A549 (cell line): Measurements from ENCODE around the gene ACBD6. TPM values are rescaled to one million over a fixed set of nuclear protein-coding genes. Genes with fewer than 3 reads are reported as not detected.
"Not testable (repeated sequence)": the region's sequence is repeated elsewhere in the genome, so short reads cannot be mapped to it uniquely, and the experiment has no call there.

ENCODE experiments used
- ATAC-seq, 2 experiments: fragments of 200-7000 bp in 1 of 2; fragments of >200 bp in 1 of 2; cut with Nextera tagmentation in 1 of 2; cut with Tn5 transposase in 1 of 2; 3 replicates each; pipeline versions ENCODE4 v1.8.0 to v1.9.1; 2018 to 2020; ENCODE audit warnings: mild to moderate bottlenecking in 1 of 2, moderate library complexity in 1 of 2
- CTCF ChIA-PET: fragments of 300-600 bp; sonication (Branson Sonifier 250); formaldehyde crosslinking; extraction: SDS; loops from one replicate; lab custom pipeline; 2021; ENCODE audit warnings: antibody characterized with exemption, inconsistent platforms; lab: Yijun Ruan, JAX
- POLR2A ChIA-PET: fragments of 350-600 bp; formaldehyde crosslinking; extraction: SDS; loops from one replicate; lab custom pipeline; 2021; ENCODE audit warnings: antibody characterized with exemption, inconsistent platforms; lab: Yijun Ruan, JAX
- DNase-seq, 2 experiments: peaks; one replicate each; pipeline versions ENCODE4 v3.0.0 to v3.0.0-alpha.2; 2011 to 2016; ENCODE audit warnings: low read depth in 1 of 2, low spot score in 1 of 2
- FAIRE-seq: peaks from 2 replicates; lab custom pipeline; 2011; peaks lifted over from hg19 to GRCh38; lab: Jason Lieb, UNC
- H3K27ac ChIP-seq, 2 experiments: fragments of >200 bp; sonication (Bioruptor Twin); formaldehyde crosslinking; 3 replicates each; pipeline ENCODE4 v1.5.1; 2016 to 2017
- H3K4me1 ChIP-seq: fragments of >200 bp; sonication (Bioruptor Twin); formaldehyde crosslinking; 3 replicates; pipeline ENCODE4 v1.6.1; 2016
- H3K4me2 ChIP-seq: fragments of >200 bp; sonication (Bioruptor Twin); formaldehyde crosslinking; 3 replicates; pipeline ENCODE4 v1.6.1; 2016
- H3K4me3 ChIP-seq: fragments of >200 bp; sonication (Bioruptor Twin); formaldehyde crosslinking; 3 replicates; pipeline ENCODE4 v1.5.1; 2016
- H3K9me3 ChIP-seq: fragments of >200 bp; sonication (Bioruptor Twin); formaldehyde crosslinking; 3 replicates; pipeline ENCODE4 v1.6.1; 2016
- CEBPB ChIP-seq, 2 experiments: fragments of >200 bp in 1 of 2; sonication (Bioruptor Twin) in 1 of 2; formaldehyde crosslinking in 1 of 2; IDR thresholded peaks; 2 replicates each; pipeline ENCODE4 v1.6.1; 2012 to 2016
- EHF ChIP-seq: fragments of 250-450 bp; sonication (Bioruptor Pico); IDR thresholded peaks from 2 replicates; pipeline ENCODE4 v1.5.0; 2020; ENCODE audit warnings: mild to moderate bottlenecking
- EHMT2 ChIP-seq: fragments of 200-600 bp; sonication (generic); IDR thresholded peaks from 2 replicates; pipeline ENCODE4 v1.6.1; 2016; ENCODE audit warnings: antibody characterized with exemption, low read depth, mild to moderate bottlenecking, moderate library complexity
- ESRRA ChIP-seq: fragments of 150-350 bp; IDR thresholded peaks from 2 replicates; pipeline ENCODE4 v1.6.1; 2014; ENCODE audit warnings: mild to moderate bottlenecking, low read length, borderline replicate concordance
- FOXS1 ChIP-seq: fragments of 250-450 bp; sonication (Bioruptor Pico); IDR thresholded peaks from 2 replicates; pipeline ENCODE4 v1.5.0; 2020; ENCODE audit warnings: mild to moderate bottlenecking, moderate library complexity
- HOXA7 ChIP-seq: fragments of 250-450 bp; sonication (Bioruptor Pico); IDR thresholded peaks from 2 replicates; pipeline ENCODE4 v1.5.0; 2020; ENCODE audit warnings: mild to moderate bottlenecking, moderate library complexity
- HOXB5 ChIP-seq: fragments of 250-450 bp; sonication (Bioruptor Pico); IDR thresholded peaks from 2 replicates; pipeline ENCODE4 v1.5.0; 2020; ENCODE audit warnings: mild to moderate bottlenecking, moderate library complexity
- JUN ChIP-seq, 2 experiments: fragments of >200 bp; sonication (Bioruptor Twin); formaldehyde crosslinking; IDR thresholded peaks; 2 replicates in 1 of 2; 3 replicates in 1 of 2; pipeline ENCODE4 v1.6.1; 2016 to 2017
- JUNB ChIP-seq: fragments of >200 bp; sonication (Bioruptor Twin); formaldehyde crosslinking; IDR thresholded peaks from 2 replicates; pipeline ENCODE4 v1.6.1; 2016
- MAFK ChIP-seq: fragments of 450-650 bp; IDR thresholded peaks from 2 replicates; pipeline ENCODE4 v1.6.1; 2014; ENCODE audit not compliant: partially characterized antibody
- MAZ ChIP-seq: fragments of 150-350 bp; IDR thresholded peaks from 2 replicates; pipeline ENCODE4 v1.6.1; 2014; ENCODE audit warnings: antibody characterized with exemption, low read depth, low read length, borderline replicate concordance
- NPAS2 ChIP-seq: fragments of 250-450 bp; sonication (Bioruptor Pico); IDR thresholded peaks from 2 replicates; pipeline ENCODE4 v1.8.0; 2022; ENCODE audit warnings: mild to moderate bottlenecking, moderate library complexity, borderline replicate concordance
- NR3C1 ChIP-seq: fragments of >200 bp; sonication (Bioruptor Twin); formaldehyde crosslinking; IDR thresholded peaks from 3 replicates; pipeline ENCODE4 v1.6.1; 2017
- RARB ChIP-seq: fragments of 250-450 bp; sonication (Bioruptor Pico); IDR thresholded peaks from 2 replicates; pipeline ENCODE4 v1.8.0; 2021; ENCODE audit warnings: mild to moderate bottlenecking, moderate library complexity
- RNF2 ChIP-seq: fragments of 200-600 bp; sonication (generic); IDR thresholded peaks from 2 replicates; pipeline ENCODE4 v1.6.1; 2016; ENCODE audit warnings: low read depth, mild to moderate bottlenecking, antibody characterized with exemption, moderate library complexity, borderline replicate concordance
- SMC3 ChIP-seq: fragments of >200 bp; sonication (Bioruptor Twin); formaldehyde crosslinking; IDR thresholded peaks from 3 replicates; pipeline ENCODE4 v1.6.1; 2018; ENCODE audit warnings: inconsistent platforms
- TFCP2L1 ChIP-seq: fragments of 250-450 bp; sonication (Bioruptor Pico); IDR thresholded peaks from 2 replicates; pipeline ENCODE4 v1.5.0; 2021; ENCODE audit warnings: mild to moderate bottlenecking
- ZFP36 ChIP-seq: fragments of 450-650 bp; IDR thresholded peaks from 2 replicates; pipeline ENCODE4 v1.6.1; 2014; ENCODE audit warnings: borderline replicate concordance; ENCODE audit not compliant: partially characterized antibody
- ZSCAN20 ChIP-seq: fragments of 250-450 bp; sonication (Bioruptor Pico); IDR thresholded peaks from 2 replicates; pipeline ENCODE4 v1.8.0; 2022; ENCODE audit warnings: mild to moderate bottlenecking, moderate library complexity
- WGBS: methylation state at CpG from one replicate; pipeline ENCODE4 v1.1.6; 2017; ENCODE audit errors: missing lambda C conversion rate; 5-methylcytosine and 5-hydroxymethylcytosine counted together
- polyA plus RNA-seq, 4 experiments: library from polyadenylated mRNA; depleted of rRNA in 3 of 4; stranded (reverse); fragments of >200 nt; fragmentation: RNase III in 1 of 4; extraction: RNeasy Plus Mini Kit Qiagen cat#74134 plus additional on column Dnase treatment in 1 of 4; gene quantifications; 2 replicates in 3 of 4; 3 replicates in 1 of 4; pipeline ENCODE4 v1.2.3, GENCODE V29; 2011 to 2017
- TF ChIP-seq, protein P1 (sequence below): IDR thresholded peaks from 2 replicates; pipeline ENCODE4 v1.6.1; 2012
- TF ChIP-seq, protein P2 (sequence below): IDR thresholded peaks from 2 replicates; pipeline ENCODE4 v1.6.1; 2012; ENCODE audit warnings: low read depth, borderline replicate concordance
- TF ChIP-seq, protein P3 (sequence below): fragments of 250-450 bp; sonication (Bioruptor Pico); IDR thresholded peaks from 2 replicates; pipeline ENCODE4 v1.5.0; 2021; ENCODE audit warnings: mild to moderate bottlenecking, moderate library complexity, borderline replicate concordance
- TF ChIP-seq, protein P4 (sequence below): fragments of 150-350 bp; IDR thresholded peaks from 2 replicates; pipeline ENCODE4 v1.6.1; 2014; ENCODE audit warnings: low read depth, mild to moderate bottlenecking, low read length

Gene ACBD6
- polyA plus RNA-seq, 2 of the 4 experiments (the other 2 are of a cell fraction) = 61.4 to 91.3 TPM

DNA sequence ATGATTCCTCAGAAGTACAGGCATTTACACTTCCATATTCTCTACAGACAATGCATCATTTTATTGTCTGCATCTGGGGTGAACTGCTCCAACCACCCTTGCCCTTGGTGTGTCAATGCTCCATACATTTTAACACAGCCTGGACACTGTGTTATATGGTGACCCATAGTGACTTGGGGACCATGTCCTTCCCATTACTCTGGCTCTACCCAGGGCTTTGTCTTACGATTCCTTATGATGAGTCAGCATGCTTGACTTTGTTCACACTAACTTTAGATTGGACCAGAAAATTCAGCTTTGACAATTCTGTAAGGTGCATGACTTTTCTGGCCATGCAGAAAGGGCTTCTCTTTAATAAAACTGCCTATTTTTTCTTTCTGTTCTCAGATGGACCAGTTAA lies 49.6 kb upstream of the ACBD6 start:
- peak; percentile 85 for TF ChIP-seq MAFK
- TF ChIP-seq, protein P1, sequence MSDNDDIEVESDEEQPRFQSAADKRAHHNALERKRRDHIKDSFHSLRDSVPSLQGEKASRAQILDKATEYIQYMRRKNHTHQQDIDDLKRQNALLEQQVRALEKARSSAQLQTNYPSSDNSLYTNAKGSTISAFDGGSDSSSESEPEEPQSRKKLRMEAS = no peak
- Histone ChIP-seq H3K9me3 (no peaks in the 10 kb centered on the region), H3K4me2 (no peak overlapping the region), H3K4me1 (no peaks in the 10 kb centered on the region), H3K4me3 (no peak overlapping the region), H3K27ac (no peak overlapping the region)
- ATAC-seq = no peak
- DNase-seq = no peak
- WGBS = 88% methylated on average over 1 of the region's 1 CpG
- ChIA-PET POLR2A (no interaction called here), CTCF (interaction anchor here (0.7 to 1.8 kb wide), 4 partner anchors 17 to 591 kb away, joined by 3 to 7 read pairs (median 4); no protein-coding TSS in a partner anchor)
- no peak for FAIRE-seq

DNA sequence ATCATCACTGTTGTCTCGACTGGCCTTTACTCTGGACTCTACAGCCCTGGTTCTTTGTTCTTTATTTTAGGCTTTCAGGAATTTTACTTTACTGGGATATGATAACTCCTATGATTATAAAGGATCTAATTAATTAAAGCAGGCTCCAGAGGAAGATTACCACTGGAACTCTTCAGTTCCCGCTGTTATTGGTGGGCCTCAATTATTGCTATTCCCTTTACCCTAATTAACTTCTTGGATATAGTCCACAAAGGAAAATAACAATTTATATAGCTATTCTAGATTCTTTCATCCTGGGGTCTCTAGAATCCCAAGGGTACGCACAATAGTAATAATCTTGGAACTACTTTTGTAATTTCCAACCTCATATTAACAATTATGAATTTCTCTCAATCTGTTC lies 47.9 kb upstream of the ACBD6 start:
- no peak overlapping the region for H3K4me3 ChIP-seq
- no peak for ATAC-seq
- no peak for TF ChIP-seq ZFP36
- TF ChIP-seq, protein P2, sequence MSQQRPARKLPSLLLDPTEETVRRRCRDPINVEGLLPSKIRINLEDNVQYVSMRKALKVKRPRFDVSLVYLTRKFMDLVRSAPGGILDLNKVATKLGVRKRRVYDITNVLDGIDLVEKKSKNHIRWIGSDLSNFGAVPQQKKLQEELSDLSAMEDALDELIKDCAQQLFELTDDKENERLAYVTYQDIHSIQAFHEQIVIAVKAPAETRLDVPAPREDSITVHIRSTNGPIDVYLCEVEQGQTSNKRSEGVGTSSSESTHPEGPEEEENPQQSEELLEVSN = no peak
- TF ChIP-seq ESRRA = no peak
- TF ChIP-seq, protein P3, sequence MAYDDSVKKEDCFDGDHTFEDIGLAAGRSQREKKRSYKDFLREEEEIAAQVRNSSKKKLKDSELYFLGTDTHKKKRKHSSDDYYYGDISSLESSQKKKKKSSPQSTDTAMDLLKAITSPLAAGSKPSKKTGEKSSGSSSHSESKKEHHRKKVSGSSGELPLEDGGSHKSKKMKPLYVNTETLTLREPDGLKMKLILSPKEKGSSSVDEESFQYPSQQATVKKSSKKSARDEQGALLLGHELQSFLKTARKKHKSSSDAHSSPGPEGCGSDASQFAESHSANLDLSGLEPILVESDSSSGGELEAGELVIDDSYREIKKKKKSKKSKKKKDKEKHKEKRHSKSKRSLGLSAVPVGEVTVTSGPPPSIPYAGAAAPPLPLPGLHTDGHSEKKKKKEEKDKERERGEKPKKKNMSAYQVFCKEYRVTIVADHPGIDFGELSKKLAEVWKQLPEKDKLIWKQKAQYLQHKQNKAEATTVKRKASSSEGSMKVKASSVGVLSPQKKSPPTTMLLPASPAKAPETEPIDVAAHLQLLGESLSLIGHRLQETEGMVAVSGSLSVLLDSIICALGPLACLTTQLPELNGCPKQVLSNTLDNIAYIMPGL (CRISPR knock-in tag) = no peak
- TF ChIP-seq NPAS2 (CRISPR knock-in tag) = no peak
- POLR2A ChIA-PET = no interaction called here
- WGBS = 78% methylated on average over 3 of the region's 3 CpGs
- FAIRE-seq = no peak
- no peaks in the 10 kb centered on the region for H3K4me1 ChIP-seq
- no peak overlapping the region for H3K4me2 ChIP-seq
- H3K27ac ChIP-seq = no peak overlapping the region
- DNase-seq = no peak
- H3K9me3 ChIP-seq = no peaks in the 10 kb centered on the region
- CTCF ChIA-PET = interaction anchor here (0.7 to 2.8 kb wide), 4 partner anchors 10 to 968 kb away, joined by 3 to 11 read pairs (median 4); no protein-coding TSS in a partner anchor

DNA sequence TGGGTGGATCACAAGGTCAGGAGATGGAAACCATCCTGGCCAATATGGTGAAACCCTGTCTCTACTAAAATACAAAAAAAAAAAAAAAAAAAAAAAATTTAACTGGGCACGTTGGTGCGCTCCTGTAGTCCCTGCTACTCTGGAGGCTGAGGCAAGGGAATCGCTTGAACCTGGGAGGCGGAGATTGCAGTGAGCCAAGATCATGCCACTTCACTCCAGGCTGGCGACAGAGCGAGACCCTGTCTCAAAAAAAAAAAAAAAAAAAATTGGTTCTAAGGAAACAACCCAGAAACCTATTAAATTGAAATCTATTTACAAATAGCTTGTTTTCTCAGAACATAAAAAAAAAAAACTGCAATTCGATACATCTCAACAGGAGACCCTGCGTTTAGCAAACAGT lies 47.4 kb upstream of the ACBD6 start:
- H3K27ac ChIP-seq, H3K4me3 ChIP-seq, H3K4me2 ChIP-seq, ATAC-seq, POLR2A ChIA-PET, H3K9me3 ChIP-seq, DNase-seq, H3K4me1 ChIP-seq, FAIRE-seq: not testable (repeated sequence)
- CTCF ChIA-PET = interaction anchor here (0.7 to 2.8 kb wide), 4 partner anchors 16 to 969 kb away, joined by 3 to 11 read pairs (median 4); no protein-coding TSS in a partner anchor
- WGBS = 91% methylated on average over 8 of the region's 8 CpGs

DNA sequence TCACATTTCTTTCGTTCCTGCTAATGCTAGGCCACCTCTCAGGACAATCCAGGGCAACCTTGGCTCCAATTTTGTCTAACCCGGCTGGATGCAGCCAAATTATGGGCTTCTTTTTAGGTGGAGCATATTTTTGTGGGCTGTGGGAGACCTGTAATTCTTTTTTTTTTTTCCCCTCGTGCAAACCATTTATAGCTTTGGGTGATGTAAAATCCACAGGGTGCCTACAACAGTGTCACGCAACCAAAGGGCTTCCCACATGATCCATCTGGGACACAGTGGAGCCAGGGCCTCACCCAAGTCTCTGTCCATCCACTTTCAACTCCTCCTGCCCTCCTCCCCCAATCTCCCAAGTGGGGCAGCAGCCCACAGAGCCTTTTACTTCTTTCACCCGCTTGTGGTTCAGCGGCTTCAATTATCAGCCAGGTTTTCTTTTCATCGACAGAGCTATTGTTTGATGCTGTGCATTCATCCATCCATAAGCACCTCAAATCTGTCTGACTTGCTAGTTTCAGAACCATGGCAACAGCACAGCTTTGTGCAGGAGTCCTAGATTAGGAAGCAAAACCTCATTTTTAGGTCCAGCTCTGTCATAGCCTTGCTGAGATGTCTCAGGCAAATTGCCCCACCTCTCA lies 46.4 kb upstream of the ACBD6 start:
- ChIA-PET POLR2A (no interaction called here), CTCF (interaction anchor here (0.7 to 2.8 kb wide), 8 partner anchors 9 to 244 kb away, joined by 3 to 11 read pairs (median 3); no protein-coding TSS in a partner anchor)
- WGBS = 87% methylated on average over 7 of the region's 7 CpGs
- H3K9me3 ChIP-seq = no peaks in the 10 kb centered on the region
- no peaks in the 10 kb centered on the region for H3K4me1 ChIP-seq
- FAIRE-seq (no peak), ATAC-seq (no peak), DNase-seq (no peak)
- H3K4me3 ChIP-seq = no peak overlapping the region
- no peak overlapping the region for H3K4me2 ChIP-seq
- no peak for TF ChIP-seq CEBPB (IDR thresholded peaks at IDR 0.05)
- no peak for TF ChIP-seq ZSCAN20 (CRISPR knock-in tag)
- no peak for TF ChIP-seq MAZ
- no peak for TF ChIP-seq RARB (CRISPR knock-in tag)
- no peak for TF ChIP-seq SMC3
- TF ChIP-seq JUNB = no peak
- TF ChIP-seq JUN (IDR thresholded peaks at IDR 0.05) = no peak
- TF ChIP-seq HOXA7 (CRISPR knock-in tag) = no peak
- TF ChIP-seq ZFP36 = no peak
- TF ChIP-seq RNF2 = no peak
- TF ChIP-seq, protein P4, sequence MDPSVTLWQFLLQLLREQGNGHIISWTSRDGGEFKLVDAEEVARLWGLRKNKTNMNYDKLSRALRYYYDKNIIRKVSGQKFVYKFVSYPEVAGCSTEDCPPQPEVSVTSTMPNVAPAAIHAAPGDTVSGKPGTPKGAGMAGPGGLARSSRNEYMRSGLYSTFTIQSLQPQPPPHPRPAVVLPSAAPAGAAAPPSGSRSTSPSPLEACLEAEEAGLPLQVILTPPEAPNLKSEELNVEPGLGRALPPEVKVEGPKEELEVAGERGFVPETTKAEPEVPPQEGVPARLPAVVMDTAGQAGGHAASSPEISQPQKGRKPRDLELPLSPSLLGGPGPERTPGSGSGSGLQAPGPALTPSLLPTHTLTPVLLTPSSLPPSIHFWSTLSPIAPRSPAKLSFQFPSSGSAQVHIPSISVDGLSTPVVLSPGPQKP = no peak
- no peak for TF ChIP-seq NR3C1
- TF ChIP-seq EHF (CRISPR knock-in tag) = no peak
- TF ChIP-seq EHMT2 = no peak
- no peak for TF ChIP-seq TFCP2L1 (CRISPR knock-in tag)
- TF ChIP-seq HOXB5 (CRISPR knock-in tag) = no peak
- no peak for TF ChIP-seq FOXS1 (CRISPR knock-in tag)
- H3K27ac ChIP-seq = no peak overlapping the region
